ENCODE data around the gene NME7.

DNA sequence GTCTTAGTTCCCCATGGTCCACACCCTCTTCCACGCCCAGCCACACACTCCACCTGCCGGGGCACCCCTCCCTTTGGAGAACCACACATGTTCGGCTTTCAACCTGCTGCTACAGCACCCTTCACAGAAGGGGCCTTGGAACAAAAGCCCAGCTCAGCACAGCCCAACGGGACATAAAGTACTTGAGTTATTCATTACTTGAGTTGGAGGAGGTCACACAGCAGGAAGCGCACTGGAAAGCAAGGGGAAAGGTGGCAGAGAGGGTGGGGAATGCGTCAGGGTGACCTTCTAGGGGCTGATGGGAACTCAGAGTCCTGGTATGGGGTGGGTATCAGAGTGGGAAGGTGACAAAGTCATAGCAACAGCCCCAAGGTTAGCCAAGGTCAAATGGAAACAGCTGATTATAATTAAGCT lies 264.1 kb downstream of the NME7 start:
- TF ChIP-seq, protein P1, sequence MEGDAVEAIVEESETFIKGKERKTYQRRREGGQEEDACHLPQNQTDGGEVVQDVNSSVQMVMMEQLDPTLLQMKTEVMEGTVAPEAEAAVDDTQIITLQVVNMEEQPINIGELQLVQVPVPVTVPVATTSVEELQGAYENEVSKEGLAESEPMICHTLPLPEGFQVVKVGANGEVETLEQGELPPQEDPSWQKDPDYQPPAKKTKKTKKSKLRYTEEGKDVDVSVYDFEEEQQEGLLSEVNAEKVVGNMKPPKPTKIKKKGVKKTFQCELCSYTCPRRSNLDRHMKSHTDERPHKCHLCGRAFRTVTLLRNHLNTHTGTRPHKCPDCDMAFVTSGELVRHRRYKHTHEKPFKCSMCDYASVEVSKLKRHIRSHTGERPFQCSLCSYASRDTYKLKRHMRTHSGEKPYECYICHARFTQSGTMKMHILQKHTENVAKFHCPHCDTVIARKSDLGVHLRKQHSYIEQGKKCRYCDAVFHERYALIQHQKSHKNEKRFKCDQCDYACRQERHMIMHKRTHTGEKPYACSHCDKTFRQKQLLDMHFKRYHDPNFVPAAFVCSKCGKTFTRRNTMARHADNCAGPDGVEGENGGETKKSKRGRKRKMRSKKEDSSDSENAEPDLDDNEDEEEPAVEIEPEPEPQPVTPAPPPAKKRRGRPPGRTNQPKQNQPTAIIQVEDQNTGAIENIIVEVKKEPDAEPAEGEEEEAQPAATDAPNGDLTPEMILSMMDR (IDR thresholded peaks at IDR 0.05), result no peak
- TF ChIP-seq POLR2A (IDR thresholded peaks at IDR 0.05), result no peak
